Left lung (tissue), 10 donors: ENCODE measurements around the gene FGGY. TPM values are rescaled to one million over a fixed set of nuclear protein-coding genes. Genes with fewer than 3 reads are reported as not detected.
"Not testable (repeated sequence)": the region's sequence is repeated elsewhere in the genome, so short reads cannot be mapped to it uniquely, and the experiment has no call there.

Experiments
- ATAC-seq: fragments of 200-7000 bp; cut with Tn5 transposase; one replicate; pipeline ENCODE4 v1.9.1; 2020; ENCODE audit warnings: moderate library complexity
- DNase-seq, 4 donors: peaks; one replicate each; pipeline ENCODE4 v3.0.0-alpha.2; 2013 to 2020
- H3K27ac ChIP-seq, 2 donors: fragments of 200-600 bp; sonication (generic) in 1 of 2; one replicate each; pipeline versions ENCODE4 v1.5.0 to v1.8.0; 2020 to 2021
- H3K27me3 ChIP-seq, 2 donors: fragments of 200-600 bp; sonication (generic) in 1 of 2; one replicate each; pipeline versions ENCODE4 v1.5.0 to v1.8.0; 2020 to 2021
- H3K36me3 ChIP-seq, 2 donors: fragments of 200-600 bp; sonication (generic) in 1 of 2; one replicate each; pipeline versions ENCODE4 v1.5.0 to v1.8.0; 2020 to 2021
- H3K4me1 ChIP-seq, 2 donors: fragments of 200-600 bp; one replicate each; pipeline ENCODE4 v1.8.0; 2021
- H3K4me3 ChIP-seq, 2 donors: fragments of 200-600 bp; sonication (generic) in 1 of 2; one replicate each; pipeline versions ENCODE4 v1.5.0 to v1.8.0; 2020 to 2021; ENCODE audit warnings: mild to moderate bottlenecking in 1 of 2
- H3K9me3 ChIP-seq, 2 donors: fragments of 200-600 bp; sonication (generic) in 1 of 2; one replicate each; pipeline versions ENCODE4 v1.5.0 to v1.8.0; 2020 to 2021
- CTCF ChIP-seq, 2 donors: fragments of 200-600 bp; sonication (generic) in 1 of 2; IDR thresholded peaks; one replicate each; pipeline versions ENCODE4 v1.5.0 to v1.8.0; 2021; ENCODE audit warnings: antibody characterized with exemption in 2 of 2
- intact Hi-C, 2 donors: fragments of 100-400 bp; cut with DNase I; formaldehyde crosslinking; loops; one replicate each; pipeline versions ENCODE4 v1.11.2 to v1.14.2; 2022
- polyA plus RNA-seq, 6 donors: library from polyadenylated mRNA; unstranded; fragments of 120-200 nt; gene quantifications; one replicate each; pipeline ENCODE4 v1.2.1, GENCODE V29; 2013; ENCODE audit not compliant: insufficient read length in 6 of 6
- total RNA-seq, 2 donors: library from RNA; stranded (reverse); fragmentation: NEBNext Ultra II Directional; extraction: Animal tissue kit (Norgen Biotek cat#: 25700); gene quantifications; one replicate each; pipeline ENCODE4 v1.2.1, GENCODE V29; 2021
- donor health status: DM: no; HTN: yes; CAD: no.
- donor health status: DM: no; HTN: no; CAD: no.

The FGGY gene
- total and polyA plus RNA-seq, 8 donors, result 13.5 to 22.7 (median 18.4) TPM

- Histone ChIP-seq H3K4me3 (no peak overlapping the region), H3K27me3 (no peaks in the 10 kb centered on the region), H3K9me3 (no peaks in the 10 kb centered on the region), H3K4me1 (no peaks in the 10 kb centered on the region), H3K27ac (no peak overlapping the region), H3K36me3 (no peaks in the 10 kb centered on the region)
- intact Hi-C loops, result no loop called here
- ATAC-seq (no peak), DNase-seq (no peak)
- no peak for TF ChIP-seq CTCF (IDR thresholded peaks at IDR 0.05)
Observed at GRCh38 chr1:59643526-59643925, 346.6 kb downstream of the FGGY start.

- H3K4me1 ChIP-seq, result no peaks in the 10 kb centered on the region
- ATAC-seq (peak; percentile 23), DNase-seq (no peak)
- H3K27me3 ChIP-seq, result no peaks in the 10 kb centered on the region
- no peaks in the 10 kb centered on the region for H3K36me3 ChIP-seq
- TF ChIP-seq CTCF (IDR thresholded peaks at IDR 0.05), result no peak
- intact Hi-C loops, result no loop called here
- H3K4me3 ChIP-seq, result no peak overlapping the region
- no peaks in the 10 kb centered on the region for H3K9me3 ChIP-seq
- H3K27ac ChIP-seq, result no peak overlapping the region
Observed at GRCh38 chr1:59645893-59646292, 349.0 kb downstream of the FGGY start.

GRCh38 chr1:59653142-59653958 lies 356.5 kb downstream of the FGGY start:
- H3K4me1 ChIP-seq, H3K27me3 ChIP-seq, ATAC-seq, H3K4me3 ChIP-seq, H3K9me3 ChIP-seq, H3K27ac ChIP-seq, intact Hi-C loops, H3K36me3 ChIP-seq: not testable (repeated sequence)
- peak in 1 of 4 donors; percentile 36 for DNase-seq

- Histone ChIP-seq H3K4me3 (no peak overlapping the region), H3K36me3 (no peaks in the 10 kb centered on the region), H3K4me1 (no peaks in the 10 kb centered on the region), H3K27ac (no peak overlapping the region), H3K27me3 (no peaks in the 10 kb centered on the region), H3K9me3 (no peaks in the 10 kb centered on the region)
- intact Hi-C loops, result no loop called here
- TF ChIP-seq CTCF (IDR thresholded peaks at IDR 0.05), result no peak
- ATAC-seq (no peak), DNase-seq (no peak)
Observed at GRCh38 chr1:59653968-59654367, 357.1 kb downstream of the FGGY start.

GRCh38 chr1:59657873-59658465 lies 361.1 kb downstream of the FGGY start:
- Histone ChIP-seq H3K9me3 (no peaks in the 10 kb centered on the region), H3K27me3 (no peaks in the 10 kb centered on the region), H3K36me3 (no peaks in the 10 kb centered on the region), H3K4me1 (no peaks in the 10 kb centered on the region), H3K4me3 (no peak overlapping the region), H3K27ac (no peak overlapping the region)
- TF ChIP-seq CTCF (IDR thresholded peaks at IDR 0.05), result no peak
- ATAC-seq (no peak), DNase-seq (no peak)
- intact Hi-C loops, result no loop called here
